Panc1 (cell line): ENCODE data around the gene REC114. TPM values are rescaled to one million over a fixed set of nuclear protein-coding genes. Genes with fewer than 3 reads are reported as not detected.

ENCODE experiments used
- ATAC-seq: fragments of 200-7000 bp; cut with Tn5 transposase; 2 replicates; pipeline ENCODE4 v1.9.1; 2020; ENCODE audit warnings: mild to moderate bottlenecking, moderate library complexity
- BruUV-seq: library from RNA; stranded (reverse); fragments of 400-500 nt; replicated peaks from 2 replicates; lab custom pipeline; 2021; lab: Mats Ljungman, UMichigan
- CTCF ChIA-PET: fragments of 300-600 bp; sonication (Branson Sonifier 250); formaldehyde crosslinking; loops from one replicate; lab custom pipeline; 2022; ENCODE audit warnings: antibody characterized with exemption; lab: Charles Lee
- POLR2A ChIA-PET: fragments of 300-600 bp; sonication (Branson Sonifier 250); formaldehyde crosslinking; loops from one replicate; lab custom pipeline; 2022; ENCODE audit warnings: antibody characterized with exemption; lab: Charles Lee
- DNase-seq: peaks from one replicate; pipeline ENCODE4 v3.0.0-alpha.2; 2010; ENCODE audit warnings: low read depth, low spot score
- H3K27ac ChIP-seq: 2 replicates; pipeline ENCODE4 v1.5.1; 2011; ENCODE audit warnings: mild to moderate bottlenecking, low read length, inconsistent platforms
- H3K27me3 ChIP-seq: fragments of 200-500 bp; sonication (Bioruptor generic); 2 replicates; pipeline ENCODE4 v1.6.0; 2014; ENCODE audit warnings: low read length, inconsistent platforms; ENCODE audit not compliant: control insufficient read depth, insufficient read depth
- H3K36me3 ChIP-seq: fragments of 200-500 bp; sonication (Bioruptor generic); 2 replicates; pipeline ENCODE4 v1.5.1; 2014; ENCODE audit warnings: inconsistent platforms, mild to moderate bottlenecking, low read length, moderate library complexity; ENCODE audit not compliant: control insufficient read depth, insufficient read depth
- H3K4me1 ChIP-seq: 2 replicates; pipeline ENCODE4 v1.5.1; 2011; ENCODE audit warnings: inconsistent platforms, mild to moderate bottlenecking, low read length, moderate library complexity; ENCODE audit not compliant: control insufficient read depth, insufficient read depth
- H3K4me3 ChIP-seq, 2 experiments: 2 replicates each; pipeline ENCODE4 v1.5.1; 2011 to 2012; ENCODE audit warnings: low read depth in 2 of 2, low read length in 2 of 2, mild to moderate bottlenecking in 2 of 2, inconsistent platforms in 1 of 2, moderate library complexity in 1 of 2
- H3K9me3 ChIP-seq: fragments of 200-500 bp; sonication (Bioruptor generic); 2 replicates; pipeline ENCODE4 v1.5.1; 2014; ENCODE audit warnings: low read depth, mild to moderate bottlenecking, inconsistent platforms, low read length, moderate library complexity; ENCODE audit not compliant: control insufficient read depth, insufficient read depth
- CTCF ChIP-seq: fragments of 450-650 bp; IDR thresholded peaks from 2 replicates; pipeline ENCODE4 v1.5.1; 2017; ENCODE audit warnings: mild to moderate bottlenecking
- POLR2AphosphoS5 ChIP-seq: IDR thresholded peaks from 2 replicates; pipeline ENCODE4 v1.6.1; 2012; ENCODE audit warnings: mild to moderate bottlenecking, low read depth, low read length, moderate library complexity
- REST ChIP-seq, 2 experiments: IDR thresholded peaks; 2 replicates each; pipeline ENCODE4 v1.6.1; 2011 to 2012; ENCODE audit warnings: low read depth in 2 of 2, control low read depth in 1 of 2, low read length in 1 of 2, mild to moderate bottlenecking in 1 of 2, moderate library complexity in 1 of 2; ENCODE audit not compliant: insufficient read depth in 1 of 2
- SIN3A ChIP-seq: IDR thresholded peaks from 2 replicates; pipeline ENCODE4 v1.6.1; 2012; ENCODE audit warnings: low read depth, mild to moderate bottlenecking, low read length, moderate library complexity, borderline replicate concordance; ENCODE audit not compliant: insufficient read depth
- TCF7L2 ChIP-seq: IDR thresholded peaks from 2 replicates; pipeline ENCODE4 v1.6.1; 2011; ENCODE audit warnings: mild to moderate bottlenecking, low read depth, low read length, inconsistent platforms
- in situ Hi-C: cut with HindIII; loops from 2 replicates; pipeline ENCODE4 v1.10.0; 2016; ENCODE audit warnings: low sequenced_read_pairs, low pct_unique_long_range_greater_than_20kb
- intact Hi-C: fragments of 100-400 bp; cut with micrococcal nuclease; formaldehyde crosslinking; loops from one replicate; pipeline ENCODE4 v1.10.0; 2022; ENCODE audit not compliant: unreplicated experiment
- total RNA-seq: library from RNA; stranded (reverse); gene quantifications from one replicate; pipeline ENCODE4 v1.2.1, GENCODE V29; 2021; ENCODE audit not compliant: unreplicated experiment

Gene REC114
- total RNA-seq, 1 experiment from 2014 or later: not detected

GRCh38 chr15:73517566-73517965, 74.6 kb downstream of the REC114 start:
- intact Hi-C loops: no loop called here
- ATAC-seq: no peak
- Histone ChIP-seq H3K4me1 (no peaks in the 10 kb centered on the region), H3K27me3 (peaks cover 4% of the 10 kb centered on the region; the same call in 1 of the 2 replicates), H3K9me3 (no peaks in the 10 kb centered on the region), H3K27ac (no peak overlapping the region), H3K36me3 (no peaks in the 10 kb centered on the region), H3K4me3 (no peak overlapping the region)
- no peak for DNase-seq
- in situ Hi-C loops: no loop called here
- BruUV-seq: no TSS peak
- ChIA-PET CTCF (interaction anchor here (1.7 kb wide), 1 partner anchor 277 kb away, joined by 3 read pairs; no protein-coding TSS in a partner anchor), POLR2A (no interaction called here)
- no peak for TF ChIP-seq CTCF
- TF ChIP-seq REST (IDR thresholded peaks at IDR 0.05; ENCODE audit: insufficient read depth in 1 of 2, low read depth in 2 of 2, low read length in 1 of 2): no peak
- TF ChIP-seq TCF7L2: no peak
- TF ChIP-seq SIN3A: no peak
- no peak for TF ChIP-seq POLR2AphosphoS5

- POLR2A ChIA-PET: no interaction called here
- in situ Hi-C loops: no loop called here
- CTCF ChIA-PET: interaction anchor here (1.7 kb wide), 1 partner anchor 277 kb away, joined by 3 read pairs; no protein-coding TSS in a partner anchor
Measured at GRCh38 chr15:73518180-73518862, 75.4 kb downstream of the REC114 start.

More at GRCh38 chr15:73518180-73518862, 75.4 kb downstream of the REC114 start:
- Histone ChIP-seq H3K27me3 (peaks cover 6% of the 10 kb centered on the region; the same call in 1 of the 2 replicates), H3K9me3 (no peaks in the 10 kb centered on the region), H3K4me1 (no peaks in the 10 kb centered on the region), H3K27ac (no peak overlapping the region), H3K4me3 (no peak overlapping the region), H3K36me3 (no peaks in the 10 kb centered on the region)
- ATAC-seq (no peak), DNase-seq (no peak)
- intact Hi-C loops: no loop called here
- no peak for TF ChIP-seq TCF7L2
- TF ChIP-seq REST (IDR thresholded peaks at IDR 0.05; ENCODE audit: insufficient read depth in 1 of 2, low read depth in 2 of 2, low read length in 1 of 2): no peak
- BruUV-seq: no TSS peak
